Adrenal gland (tissue), 12 donors: Measurements from ENCODE around the gene TAF13. TPM values are rescaled to one million over a fixed set of nuclear protein-coding genes. Genes with fewer than 3 reads are reported as not detected.
A peak's percentile ranks its signal among the peaks of the same experiment; 100 is the strongest.

Experiments used
- DNase-seq, 7 donors: peaks; one replicate each; pipeline ENCODE4 v3.0.0-alpha.2; 2019 to 2020
- H3K27ac ChIP-seq, 5 donors: fragments of 200-600 bp; sonication (generic) in 4 of 5; 1 replicate in 3 of 5; 2 replicates in 2 of 5; pipeline versions ENCODE4 v1.5.1 to v1.8.0; 2016 to 2020; ENCODE audit warnings: mild to moderate bottlenecking in 1 of 5
- H3K27me3 ChIP-seq: fragments of 200-600 bp; 2 replicates; pipeline ENCODE4 v1.8.0; 2021
- H3K36me3 ChIP-seq, 2 donors: fragments of 200-600 bp; replicated peaks in 1 of 2; 1 replicate in 1 of 2; 2 replicates in 1 of 2; pipeline versions ENCODE4 v1.5.1 to v1.8.0; 2018 to 2022
- H3K4me1 ChIP-seq, 2 donors: fragments of 200-600 bp; replicated peaks in 1 of 2; 1 replicate in 1 of 2; 2 replicates in 1 of 2; pipeline versions ENCODE4 v1.5.1 to v1.8.0; 2018 to 2021
- H3K4me3 ChIP-seq, 4 donors: fragments of 200-600 bp; sonication (generic) in 3 of 4; one replicate each; pipeline ENCODE4 v1.5.1; 2016 to 2018
- H3K9me3 ChIP-seq, 3 donors: fragments of 200-600 bp; sonication (generic) in 1 of 3; replicated peaks in 1 of 3; 1 replicate in 2 of 3; 2 replicates in 1 of 3; pipeline versions ENCODE4 v1.5.1 to v1.8.0; 2016 to 2021
- POLR2A ChIP-seq, 2 donors: fragments of 450-650 bp; IDR thresholded peaks; one replicate each; pipeline ENCODE4 v1.6.1; 2017; ENCODE audit warnings: antibody characterized with exemption in 2 of 2, mild to moderate bottlenecking in 2 of 2, moderate library complexity in 1 of 2
- WGBS, 4 donors: extraction: QIAGEN DNeasy Blood & Tissue Kit in 2 of 4; methylation state at CpG; one replicate each; pipeline versions ENCODE4 v1.1.5 to v1.1.7; 2013 to 2017; 5-methylcytosine and 5-hydroxymethylcytosine counted together
- intact Hi-C, 2 donors: fragments of 100-400 bp; cut with DNase I; formaldehyde crosslinking; loops; one replicate each; pipeline versions ENCODE4 v1.14.1 to v1.15.0; 2022 to 2023
- polyA plus RNA-seq, 3 donors: library from polyadenylated mRNA; stranded (reverse); fragments of 200-250 nt in 2 of 3; fragments of 350-450 nt in 1 of 3; fragmentation: Illumina TruSeq in 1 of 3; extraction: RNeasy Lipid Tissue Mini Kit (QIAGEN cat#74804) in 1 of 3; gene quantifications; one replicate each; pipeline ENCODE4 v1.2.3, GENCODE V29; 2013 to 2014
- total RNA-seq, 9 donors: library from RNA; depleted of rRNA in 4 of 9; stranded (reverse); fragments of >200 nt in 4 of 9; fragments of 120-200 nt in 1 of 9; fragmentation: NEBNext Ultra II Directional in 1 of 9; extraction: Animal tissue kit (Norgen Biotek cat#: 25700) in 1 of 9; gene quantifications; one replicate each; pipeline versions ENCODE4 v1.1.0 to v1.2.4, GENCODE V29; 2013 to 2023
- TF ChIP-seq, protein P1 (sequence below), 6 experiments: fragments of 450-650 bp in 4 of 6; fragments of 200-600 bp in 2 of 6; sonication (generic) in 1 of 6; IDR thresholded peaks; 1 replicate in 5 of 6; 2 replicates in 1 of 6; pipeline versions ENCODE4 v1.5.1 to v1.8.0; 2016 to 2021; ENCODE audit warnings: antibody characterized with exemption in 6 of 6, mild to moderate bottlenecking in 2 of 6, moderate library complexity in 1 of 6
- donor health status: healthy with polysubstance abuse.
- donor health status: Bipolar disorder and iron deficiency.
- donor health status: DM: yes; HTN: yes; CAD: no.
- donor health status: DM: no; HTN: no; CAD: no.
- donor health status: DM: no; HTN: no; CAD: no.
- donor health status: DM: yes; HTN: yes; CAD: no.

Gene TAF13
- total and polyA plus RNA-seq, 12 donors = 11.7 to 96.5 (median 31.1) TPM

GRCh38 chr1:109091078-109091838 is 15.5 kb upstream of the TAF13 start:
- TF ChIP-seq POLR2A (IDR thresholded peaks at IDR 0.05) = peak in 1 of 2 donors; percentile 26
- TF ChIP-seq, protein P1, sequence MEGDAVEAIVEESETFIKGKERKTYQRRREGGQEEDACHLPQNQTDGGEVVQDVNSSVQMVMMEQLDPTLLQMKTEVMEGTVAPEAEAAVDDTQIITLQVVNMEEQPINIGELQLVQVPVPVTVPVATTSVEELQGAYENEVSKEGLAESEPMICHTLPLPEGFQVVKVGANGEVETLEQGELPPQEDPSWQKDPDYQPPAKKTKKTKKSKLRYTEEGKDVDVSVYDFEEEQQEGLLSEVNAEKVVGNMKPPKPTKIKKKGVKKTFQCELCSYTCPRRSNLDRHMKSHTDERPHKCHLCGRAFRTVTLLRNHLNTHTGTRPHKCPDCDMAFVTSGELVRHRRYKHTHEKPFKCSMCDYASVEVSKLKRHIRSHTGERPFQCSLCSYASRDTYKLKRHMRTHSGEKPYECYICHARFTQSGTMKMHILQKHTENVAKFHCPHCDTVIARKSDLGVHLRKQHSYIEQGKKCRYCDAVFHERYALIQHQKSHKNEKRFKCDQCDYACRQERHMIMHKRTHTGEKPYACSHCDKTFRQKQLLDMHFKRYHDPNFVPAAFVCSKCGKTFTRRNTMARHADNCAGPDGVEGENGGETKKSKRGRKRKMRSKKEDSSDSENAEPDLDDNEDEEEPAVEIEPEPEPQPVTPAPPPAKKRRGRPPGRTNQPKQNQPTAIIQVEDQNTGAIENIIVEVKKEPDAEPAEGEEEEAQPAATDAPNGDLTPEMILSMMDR (IDR thresholded peaks at IDR 0.05) = no peak
- H3K27ac ChIP-seq = peak overlapping the region; percentile 93 to 100 (median 98)
- H3K36me3 ChIP-seq = peaks cover 0 to 13% of the 10 kb centered on the region in 2 donors
- H3K9me3 ChIP-seq = no peaks in the 10 kb centered on the region
- peak overlapping the region; percentile 58 to 96 (median 82) for H3K4me3 ChIP-seq
- peak in 3 of 7 donors; percentile 38 to 60 (median 44) for DNase-seq
- 1 to 3% (median 2%) methylated on average over 13 of the region's 13 CpGs for WGBS, 4 donors
- intact Hi-C loops = no loop called here
- peaks cover 16 to 18% of the 10 kb centered on the region in 2 donors for H3K4me1 ChIP-seq
- no peaks in the 10 kb centered on the region for H3K27me3 ChIP-seq

DNA sequence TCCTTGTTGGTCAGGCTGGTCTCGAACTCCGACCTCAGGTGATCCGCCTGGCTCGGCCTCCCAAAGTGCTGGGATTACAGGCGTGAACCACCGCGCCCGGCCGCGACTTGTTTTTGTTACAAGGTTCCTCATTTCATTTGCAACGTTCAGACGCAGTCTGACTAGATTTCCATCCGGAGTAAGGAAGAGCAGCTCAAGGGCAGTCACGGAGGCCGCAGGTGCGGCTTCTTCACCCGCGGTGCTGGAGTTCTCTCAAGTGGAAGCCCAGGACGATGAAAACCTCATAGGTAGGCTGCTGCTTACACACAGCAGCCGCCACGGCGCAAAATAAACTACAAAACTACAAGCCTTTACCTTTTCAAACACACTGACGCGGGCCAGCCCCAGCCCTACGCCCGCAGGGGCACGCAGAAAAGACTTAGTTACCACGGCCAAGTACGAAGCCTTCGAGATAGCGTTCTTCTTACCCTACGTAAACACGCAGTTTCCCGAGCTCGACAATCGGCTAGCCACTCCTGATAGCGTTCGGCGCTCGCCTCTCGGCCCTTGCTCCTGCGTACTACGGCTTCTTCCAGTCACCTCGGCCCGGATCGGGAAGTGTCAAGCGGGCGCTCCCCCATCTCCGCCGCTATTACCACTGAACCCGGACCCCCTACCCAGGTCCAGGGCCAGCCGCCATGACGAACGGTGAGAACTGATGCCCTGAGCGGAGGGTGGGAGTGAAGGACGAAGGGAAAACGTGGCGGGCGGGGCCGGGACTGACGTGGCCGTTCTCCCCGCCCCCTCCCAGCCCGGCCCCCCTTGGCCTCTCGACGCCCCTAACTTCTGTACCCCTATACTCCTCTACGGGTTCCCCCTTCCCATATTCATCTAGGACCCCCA is 14.6 kb upstream of the TAF13 start, which contains the start of gene TMEM167B:
TMEM167B (plus strand) TSS at position 569 of the 882 bp plus-strand sequence; CDS start at position 678, 109 bp downstream.
- Histone ChIP-seq H3K9me3 (no peaks in the 10 kb centered on the region), H3K36me3 (peaks cover 0 to 13% of the 10 kb centered on the region in 2 donors), H3K4me3 (peak within 1 kb of the TSS; percentile 58 to 96 (median 82)), H3K27me3 (no peaks in the 10 kb centered on the region), H3K4me1 (peaks cover 16 to 18% of the 10 kb centered on the region in 2 donors), H3K27ac (peak within 1 kb of the TSS; percentile 93 to 100 (median 98))
- 3 to 13% (median 5%) methylated on average over 35 to 67 of the region's 67 CpGs for WGBS, 4 donors
- DNase-seq = peak; percentile 92 to 97 (median 95)
- intact Hi-C loops = no loop called here
- TF ChIP-seq, protein P1 (IDR thresholded peaks at IDR 0.05) = peak in 1 of 6 experiments; percentile 7
- TF ChIP-seq POLR2A (IDR thresholded peaks at IDR 0.05) = peak; percentile 51 to 80

DNA sequence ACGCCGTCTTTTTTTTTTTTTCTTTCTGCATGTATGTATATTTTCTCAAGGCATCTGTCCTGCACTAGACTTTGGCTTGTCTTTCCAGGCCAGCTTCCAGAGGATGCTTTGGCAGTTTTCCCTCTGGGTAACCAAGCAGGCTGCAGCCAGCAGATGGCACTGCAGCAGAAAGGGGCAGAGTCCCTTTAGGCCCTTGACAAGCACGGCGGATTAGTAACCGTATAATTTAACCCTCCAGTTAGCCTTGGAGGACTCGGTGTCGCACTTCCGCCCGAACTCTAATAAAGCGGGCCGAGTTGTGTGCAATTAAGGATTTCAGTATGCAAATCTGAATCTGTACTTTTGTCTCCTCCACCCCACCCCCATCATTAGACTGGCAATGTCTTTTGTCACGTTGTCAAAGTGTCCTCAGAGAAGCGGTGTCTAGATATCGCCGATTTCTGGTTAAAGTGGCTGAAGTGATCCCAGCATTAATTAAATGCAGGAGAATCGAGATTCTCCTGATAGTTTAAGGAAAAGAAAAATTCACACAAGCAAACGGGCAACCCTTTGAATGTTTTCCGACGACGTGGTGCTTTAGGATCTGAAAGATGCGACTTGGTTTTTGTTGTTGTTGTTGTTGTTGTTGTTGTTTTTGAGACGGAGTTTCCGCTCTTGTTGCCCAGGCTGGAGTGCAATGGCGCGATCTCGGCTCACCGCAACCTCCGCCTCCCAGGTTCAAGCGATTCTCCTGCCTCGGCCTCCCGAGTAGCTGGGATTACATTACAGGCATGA is 13.6 kb upstream of the TAF13 start:
- Histone ChIP-seq H3K4me1 (peaks cover 16 to 18% of the 10 kb centered on the region in 2 donors), H3K27ac (peak overlapping the region in 4 of 5 donors; percentile 93 to 99 (median 98)), H3K4me3 (peak overlapping the region in 1 of 4 donors; percentile 92), H3K36me3 (peaks cover 0 to 5% of the 10 kb centered on the region in 2 donors), H3K9me3 (no peaks in the 10 kb centered on the region), H3K27me3 (no peaks in the 10 kb centered on the region)
- peak; percentile 57 to 79 (median 70) for DNase-seq
- TF ChIP-seq, protein P1 (IDR thresholded peaks at IDR 0.05) = peak; percentile 22 to 51 (median 42)
- no peak for TF ChIP-seq POLR2A (IDR thresholded peaks at IDR 0.05)
- WGBS, 4 donors = 66 to 82% (median 72%) methylated on average over 30 to 31 of the region's 31 CpGs
- intact Hi-C loops = no loop called here
